IMR-90 (cell line): Measurements from ENCODE around the gene TGFBI. TPM values are rescaled to one million over a fixed set of nuclear protein-coding genes. Genes with fewer than 3 reads are reported as not detected.

Source experiments
- ATAC-seq: fragments of 200-7000 bp; cut with Tn5 transposase; 2 replicates; pipeline ENCODE4 v1.9.1; 2020; ENCODE audit warnings: low read depth, mild to moderate bottlenecking, moderate library complexity
- BruUV-seq: library from RNA; stranded (reverse); fragments of 400-500 nt; replicated peaks from 2 replicates; lab custom pipeline; 2021; lab: Mats Ljungman, UMichigan
- CTCF ChIA-PET: fragments of 300-600 bp; formaldehyde crosslinking; extraction: SDS; loops from one replicate; lab custom pipeline; 2021; ENCODE audit warnings: antibody characterized with exemption; lab: Yijun Ruan, JAX
- POLR2A ChIA-PET: fragments of 300-600 bp; sonication (Branson Sonifier 250); formaldehyde crosslinking; loops from one replicate; lab custom pipeline; 2022; ENCODE audit warnings: antibody characterized with exemption; ENCODE audit not compliant: unreplicated experiment; lab: Charles Lee
- DNase-seq: peaks from one replicate; pipeline ENCODE4 v3.0.0; 2013
- H2AFZ ChIP-seq: replicated peaks from 2 replicates; pipeline ENCODE3; 2013; ENCODE audit warnings: low read length, mild to moderate bottlenecking; ENCODE audit not compliant: poor library complexity
- H2AK5ac ChIP-seq: 2 replicates; pipeline ENCODE4 v1.6.1; 2013; ENCODE audit warnings: low read depth, low read length, inconsistent platforms
- H2AK9ac ChIP-seq: replicated peaks from 2 replicates; pipeline ENCODE3; 2013; ENCODE audit warnings: mild to moderate bottlenecking, low read depth, low read length, moderate library complexity; ENCODE audit not compliant: poor library complexity
- H2BK120ac ChIP-seq: 2 replicates; pipeline ENCODE4 v1.6.1; 2013; ENCODE audit warnings: low read depth, low read length, inconsistent platforms
- H2BK15ac ChIP-seq: 3 replicates; pipeline ENCODE4 v1.6.1; 2013; ENCODE audit warnings: low read depth, low read length, inconsistent platforms
- H2BK20ac ChIP-seq: 2 replicates; pipeline ENCODE4 v1.6.1; 2013; ENCODE audit warnings: low read depth, mild to moderate bottlenecking, inconsistent platforms, low read length, moderate library complexity
- H2BK5ac ChIP-seq: 2 replicates; pipeline ENCODE4 v1.6.1; 2013; ENCODE audit warnings: mild to moderate bottlenecking, low read depth, low read length, inconsistent platforms; ENCODE audit not compliant: poor library complexity, severe bottlenecking
- H3K14ac ChIP-seq: replicated peaks from 2 replicates; pipeline ENCODE4 v1.6.1; 2013; ENCODE audit warnings: low read depth, low read length, inconsistent platforms
- H3K18ac ChIP-seq: 2 replicates; pipeline ENCODE4 v1.6.1; 2013; ENCODE audit warnings: low read depth, low read length, control low read depth
- H3K23ac ChIP-seq: 2 replicates; pipeline ENCODE4 v1.6.1; 2013; ENCODE audit warnings: low read depth, low read length, inconsistent platforms
- H3K27ac ChIP-seq: 2 replicates; pipeline ENCODE4 v1.5.1; 2013; ENCODE audit warnings: mild to moderate bottlenecking, control low read depth, low read length; ENCODE audit not compliant: insufficient read depth
- H3K27me3 ChIP-seq: 2 replicates; pipeline ENCODE4 v1.6.1; 2013; ENCODE audit warnings: low read length; ENCODE audit not compliant: control insufficient read depth, insufficient read depth
- H3K36me3 ChIP-seq: 2 replicates; pipeline ENCODE4 v1.6.1; 2013; ENCODE audit warnings: low read length, mixed read lengths; ENCODE audit not compliant: control insufficient read depth, insufficient read depth
- H3K4ac ChIP-seq: 2 replicates; pipeline ENCODE4 v1.6.1; 2013; ENCODE audit warnings: low read depth, low read length, inconsistent platforms
- H3K4me1 ChIP-seq: 2 replicates; pipeline ENCODE4 v1.6.1; 2013; ENCODE audit warnings: low read length, mixed read lengths; ENCODE audit not compliant: control insufficient read depth, insufficient read depth
- H3K4me2 ChIP-seq: 2 replicates; pipeline ENCODE4 v1.6.1; 2013; ENCODE audit warnings: low read depth, mild to moderate bottlenecking, control low read depth, low read length, moderate library complexity
- H3K4me3 ChIP-seq: 2 replicates; pipeline ENCODE4 v1.5.1; 2013; ENCODE audit warnings: low read depth, mild to moderate bottlenecking, control low read depth, low read length, moderate library complexity; ENCODE audit not compliant: insufficient read depth
- H3K56ac ChIP-seq: 2 replicates; pipeline ENCODE4 v1.6.1; 2013; ENCODE audit warnings: low read length, inconsistent platforms; ENCODE audit not compliant: insufficient read depth; ENCODE audit errors: extremely low read depth
- H3K79me1 ChIP-seq, 2 experiments: 2 replicates each; pipeline ENCODE4 v1.6.1; 2013; ENCODE audit warnings: low read length in 2 of 2, inconsistent platforms in 1 of 2, low read depth in 1 of 2
- H3K9ac ChIP-seq: 2 replicates; pipeline ENCODE4 v1.6.1; 2013; ENCODE audit warnings: low read depth, low read length, control low read depth
- H3K9me1 ChIP-seq: 2 replicates; pipeline ENCODE4 v1.6.1; 2013; ENCODE audit warnings: low read length, inconsistent platforms; ENCODE audit not compliant: insufficient read depth
- H3K9me3 ChIP-seq: 2 replicates; pipeline ENCODE4 v1.6.1; 2013; ENCODE audit warnings: low read length; ENCODE audit not compliant: control insufficient read depth, insufficient read depth
- H4K20me1 ChIP-seq: 2 replicates; pipeline ENCODE4 v1.6.1; 2013; ENCODE audit warnings: low read length, inconsistent platforms; ENCODE audit not compliant: insufficient read depth
- H4K5ac ChIP-seq: 2 replicates; pipeline ENCODE4 v1.6.1; 2013; ENCODE audit warnings: mild to moderate bottlenecking, low read depth, low read length, control low read depth
- H4K8ac ChIP-seq, 2 experiments: 2 replicates each; pipeline ENCODE4 v1.6.1; 2013; ENCODE audit warnings: low read depth in 2 of 2, low read length in 2 of 2, control low read depth in 1 of 2, inconsistent platforms in 1 of 2
- H4K91ac ChIP-seq: 2 replicates; pipeline ENCODE4 v1.6.1; 2013; ENCODE audit warnings: low read depth, low read length, inconsistent platforms; ENCODE audit not compliant: insufficient read depth
- BHLHE40 ChIP-seq: fragments of 150-350 bp; IDR thresholded peaks from 2 replicates; pipeline ENCODE4 v1.6.1; 2016; ENCODE audit warnings: mild to moderate bottlenecking, low read depth, low read length
- CEBPB ChIP-seq: IDR thresholded peaks from 2 replicates; pipeline ENCODE4 v1.6.1; 2012; ENCODE audit warnings: low read depth, low read length, improper control_type of control experiment
- MAZ ChIP-seq: IDR thresholded peaks from 2 replicates; pipeline ENCODE4 v1.6.1; 2012; ENCODE audit warnings: low read depth, mild to moderate bottlenecking, low read length, improper control_type of control experiment, moderate library complexity, borderline replicate concordance
- MXI1 ChIP-seq: IDR thresholded peaks from 2 replicates; pipeline ENCODE4 v1.6.1; 2012; ENCODE audit warnings: low read depth, mild to moderate bottlenecking, low read length, moderate library complexity, borderline replicate concordance
- NFE2L2 ChIP-seq: fragments of 150-350 bp; IDR thresholded peaks from 2 replicates; pipeline ENCODE4 v1.6.1; 2016; ENCODE audit warnings: low read depth, mild to moderate bottlenecking, low read length
- RCOR1 ChIP-seq: IDR thresholded peaks from 2 replicates; pipeline ENCODE4 v1.6.1; 2012; ENCODE audit warnings: mild to moderate bottlenecking, low read length, improper control_type of control experiment; ENCODE audit not compliant: insufficient replicate concordance
- RFX5 ChIP-seq: IDR thresholded peaks from 2 replicates; pipeline ENCODE4 v1.8.0; 2012; ENCODE audit warnings: low read depth, mild to moderate bottlenecking, low read length, moderate library complexity
- SMC3 ChIP-seq: fragments of 150-350 bp; IDR thresholded peaks from 2 replicates; pipeline ENCODE4 v1.6.1; 2016; ENCODE audit warnings: low read depth, mild to moderate bottlenecking, antibody characterized with exemption, low read length, moderate library complexity
- WGBS, 2 experiments: methylation state at CpG; one replicate each; pipeline versions ENCODE4 v1.1.5 to v1.1.7; 2013; ENCODE audit warnings: missing lambda C conversion rate in 2 of 2; ENCODE audit not compliant: insufficient read length in 1 of 2; ENCODE audit errors: extremely low coverage in 2 of 2; 5-methylcytosine and 5-hydroxymethylcytosine counted together
- dilution Hi-C: fragments of 300-500 bp; cut with HindIII; formaldehyde crosslinking; loops from one replicate; pipeline ENCODE4 v1.14.3; 2018; ENCODE audit warnings: low sequenced_read_pairs; ENCODE audit not compliant: unreplicated experiment
- in situ Hi-C: fragments of 300-500 bp; cut with MboI; formaldehyde crosslinking; loops from 3 replicates; pipeline ENCODE4 v1.14.3; 2019; ENCODE audit warnings: low sequenced_read_pairs, inconsistent platforms, mixed read lengths
- intact Hi-C: fragments of 100-400 bp; cut with micrococcal nuclease; formaldehyde crosslinking; loops from 2 replicates; pipeline ENCODE4 v1.10.0; 2022
- polyA plus RNA-seq, 3 experiments: library from polyadenylated mRNA; depleted of rRNA; stranded (reverse); fragments of >200 nt; gene quantifications; 2 replicates each; pipeline ENCODE4 v1.2.3, GENCODE V29; 2012; ENCODE audit warnings: low replicate concordance in 1 of 3
- total RNA-seq: library from RNA; depleted of rRNA; stranded (reverse); fragments of >200 nt; gene quantifications from 2 replicates; pipeline ENCODE4 v1.2.3, GENCODE V29; 2012

TGFBI gene
- total and polyA plus RNA-seq, 2 of the 4 experiments (the other 2 are of a cell fraction): 618 to 1,551 TPM

- H4K8ac ChIP-seq: no peak overlapping the region
- no peak overlapping the region for H2BK15ac ChIP-seq
- ChIA-PET POLR2A (no interaction called here), CTCF (interaction anchor here (1.1 kb wide), 1 partner anchor 125 kb away, joined by 3 read pairs; no protein-coding TSS in a partner anchor)
- H3K4me1 ChIP-seq: peaks cover 2% of the 10 kb centered on the region; the same call in 1 of the 2 replicates
- H2AK9ac ChIP-seq: no peak overlapping the region
- no peak overlapping the region; the same call in 1 of the 2 replicates for H3K18ac ChIP-seq
- H3K14ac ChIP-seq: no peak overlapping the region
- no peak overlapping the region for H2BK5ac ChIP-seq
- BruUV-seq: no TSS peak
- WGBS, 2 experiments: 67% methylated on average over 3 of the region's 16 CpGs; no CpG with 5 or more reads in 1 of the 2 experiments
- H2BK20ac ChIP-seq: no peak overlapping the region
- dilution Hi-C loops: no loop called here
- TF ChIP-seq MAZ: no peak
- TF ChIP-seq BHLHE40: no peak
- no peak for TF ChIP-seq MXI1
- TF ChIP-seq SMC3: no peak
- no peak for TF ChIP-seq CEBPB
- TF ChIP-seq RFX5: no peak
- TF ChIP-seq RCOR1: no peak
- TF ChIP-seq NFE2L2: no peak
- H3K9ac ChIP-seq: no peak overlapping the region
- no peak overlapping the region for H3K27ac ChIP-seq
- peaks cover 4% of the 10 kb centered on the region; the same call in 1 of the 2 replicates for H3K27me3 ChIP-seq
- DNase-seq (peak; percentile 36), ATAC-seq (no peak)
- intact Hi-C loops: no loop called here
- H3K4me2 ChIP-seq: no peak overlapping the region
- H2AFZ ChIP-seq: peak overlapping the region; percentile 44
- H3K4ac ChIP-seq: no peak overlapping the region
- no peak overlapping the region for H2AK5ac ChIP-seq
- no peaks in the 10 kb centered on the region for H3K36me3 ChIP-seq
- no peak overlapping the region for H3K4me3 ChIP-seq
- H3K9me1 ChIP-seq: no peaks in the 10 kb centered on the region
- no peak overlapping the region for H4K91ac ChIP-seq
- H3K56ac ChIP-seq: no peak overlapping the region
- H2BK120ac ChIP-seq: no peak overlapping the region
- H4K5ac ChIP-seq: no peak overlapping the region
- no peaks in the 10 kb centered on the region for H3K79me1 ChIP-seq
- H3K9me3 ChIP-seq: no peaks in the 10 kb centered on the region
- H3K23ac ChIP-seq: no peak overlapping the region
- in situ Hi-C loops: loop anchor here (10.0 kb wide), 1 partner anchor 87 kb away; no protein-coding TSS in a partner anchor
- H4K20me1 ChIP-seq: no peaks in the 10 kb centered on the region
Observed at GRCh38 chr5:136087961-136088871, 59.4 kb downstream of the TGFBI start.
